GM19099 (cell line): Measurements from ENCODE around the gene GBF1.

Experiments
- POLR2A ChIP-seq: IDR thresholded peaks from 3 replicates; pipeline ENCODE4 v1.6.1; 2011; ENCODE audit warnings: low read depth; ENCODE audit not compliant: insufficient read length; ENCODE audit errors: extremely low read depth

The GBF1 gene

DNA sequence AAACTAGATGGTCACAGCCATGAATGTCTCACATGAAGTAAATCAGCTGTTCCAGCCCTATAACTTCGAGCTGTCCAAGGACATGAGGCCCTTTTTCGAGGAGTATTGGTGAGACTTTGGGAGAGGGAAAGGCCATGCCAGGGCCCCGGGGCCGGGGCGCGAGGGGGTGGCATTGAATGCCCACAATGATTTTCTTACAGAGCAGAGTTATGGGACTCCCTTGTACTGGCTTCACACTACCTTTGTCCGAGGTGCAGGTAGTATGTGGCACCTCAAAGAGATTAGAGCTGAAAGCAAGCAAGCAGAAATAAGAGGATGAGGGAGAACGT, 18.8 kb upstream of the GBF1 start:
- TF ChIP-seq POLR2A = no peak

- TF ChIP-seq POLR2A = no peak
These were observed 18.3 kb upstream of the GBF1 start for GRCh38 chr10:102227050-102227449.

GRCh38 chr10:102229810-102230263, 15.5 kb upstream of the GBF1 start:
- TF ChIP-seq POLR2A = no peak

- no peak for TF ChIP-seq POLR2A
These were observed 15.0 kb upstream of the GBF1 start for GRCh38 chr10:102230264-102230860.

DNA sequence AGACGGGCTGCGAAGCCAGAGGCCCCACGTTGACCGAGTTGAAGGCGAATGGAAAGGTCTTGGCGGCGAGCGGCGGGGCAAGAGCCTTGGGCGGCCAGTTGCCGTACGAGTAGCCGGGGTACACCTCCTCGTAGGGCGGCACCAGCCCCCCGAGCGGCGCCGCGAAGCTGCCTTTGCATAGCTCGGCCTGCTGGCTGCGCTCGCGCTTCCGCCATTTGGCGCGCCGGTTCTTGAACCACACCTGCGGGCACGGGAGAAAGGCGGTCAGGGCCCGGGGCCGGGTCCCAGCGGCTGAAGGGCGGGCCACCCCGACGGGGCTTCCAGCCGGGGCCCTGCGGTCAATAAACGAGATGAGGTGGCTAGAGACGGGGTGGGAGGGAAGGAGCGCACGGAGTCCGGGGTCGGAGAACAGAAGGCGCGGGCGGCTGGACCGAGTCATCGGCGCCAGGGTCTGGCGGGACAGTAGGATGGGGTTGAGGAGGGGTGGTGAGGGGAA, 14.4 kb upstream of the GBF1 start:
- no peak for TF ChIP-seq POLR2A

- TF ChIP-seq POLR2A = no peak
These were observed 13.7 kb upstream of the GBF1 start for GRCh38 chr10:102231357-102232318.

DNA sequence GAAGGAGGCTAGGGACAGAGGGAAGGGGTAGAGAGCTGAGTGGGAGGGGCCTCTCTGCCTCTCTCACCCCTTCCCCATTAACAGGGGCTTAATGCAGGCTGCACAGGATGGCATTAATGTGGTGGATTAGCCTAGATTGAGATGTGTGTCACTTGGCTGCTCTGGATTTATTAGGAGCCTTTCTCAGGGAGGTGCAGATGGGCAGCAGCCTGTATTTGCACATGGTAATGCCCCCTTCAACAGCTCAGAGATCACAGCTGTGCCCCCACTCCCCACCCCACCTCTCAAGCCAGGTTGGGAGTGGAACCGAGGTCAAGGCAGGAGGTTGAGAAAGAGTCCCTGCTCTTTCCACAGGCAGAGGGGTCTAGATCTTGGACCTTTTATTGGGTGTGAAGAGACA, 11.3 kb upstream of the GBF1 start:
- no peak for TF ChIP-seq POLR2A

DNA sequence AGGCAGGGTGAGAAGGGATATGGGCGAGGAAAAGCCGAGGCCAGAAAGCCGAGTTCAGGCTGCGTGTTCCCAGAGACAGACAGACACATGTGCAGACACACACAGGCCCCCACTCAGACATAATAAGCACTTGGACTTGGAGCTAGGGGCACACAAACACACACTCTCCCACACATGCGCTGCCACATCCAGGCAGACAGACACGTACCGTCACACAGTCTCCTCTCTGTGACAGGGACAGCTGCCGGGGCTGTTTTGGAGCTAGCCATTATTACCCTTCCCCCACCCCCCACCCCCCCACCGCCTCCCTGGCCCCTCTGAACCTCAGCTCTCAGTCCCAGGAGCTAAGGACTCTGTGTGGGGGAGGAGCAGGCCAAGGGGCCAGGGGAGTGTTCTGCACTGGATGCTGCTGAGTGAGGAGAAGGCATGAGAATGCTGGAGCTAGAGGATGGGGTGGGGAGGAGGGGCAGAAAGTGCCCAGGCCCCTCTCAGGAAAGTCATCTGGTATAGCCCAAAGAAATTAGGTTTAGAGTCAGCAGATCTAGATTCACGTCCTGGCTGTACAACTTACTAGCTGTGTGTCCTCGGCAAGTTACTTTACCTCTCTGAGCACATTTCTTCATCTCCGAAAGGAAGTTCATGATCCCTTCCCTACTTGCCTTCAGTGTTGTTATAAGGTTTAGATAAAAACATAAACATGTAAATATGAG, 10.3 kb upstream of the GBF1 start:
- no peak for TF ChIP-seq POLR2A

DNA sequence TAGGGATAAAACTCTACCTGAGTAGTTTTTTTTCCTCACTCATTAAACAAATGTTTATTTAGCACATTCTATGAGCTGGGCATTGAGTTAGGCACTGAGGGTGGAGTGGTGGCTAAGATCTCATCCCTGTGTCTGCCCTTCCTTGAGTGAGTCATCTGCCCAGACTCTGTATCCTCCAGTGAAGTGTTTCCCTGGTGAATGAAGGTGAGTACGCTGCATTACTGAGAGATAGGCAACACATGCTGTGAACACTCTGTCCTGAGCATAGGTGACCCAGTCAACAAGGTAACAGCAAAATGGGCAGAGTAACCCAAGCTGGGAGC, 9.8 kb upstream of the GBF1 start:
- TF ChIP-seq POLR2A = no peak

- no peak for TF ChIP-seq POLR2A
These were observed 9.3 kb upstream of the GBF1 start for GRCh38 chr10:102236006-102236405.

GRCh38 chr10:102237711-102238252, 7.5 kb upstream of the GBF1 start:
- no peak for TF ChIP-seq POLR2A

- no peak for TF ChIP-seq POLR2A
These were observed 4.8 kb upstream of the GBF1 start for GRCh38 chr10:102240467-102241031.

GRCh38 chr10:102241032-102241443, 4.3 kb upstream of the GBF1 start:
- no peak for TF ChIP-seq POLR2A

DNA sequence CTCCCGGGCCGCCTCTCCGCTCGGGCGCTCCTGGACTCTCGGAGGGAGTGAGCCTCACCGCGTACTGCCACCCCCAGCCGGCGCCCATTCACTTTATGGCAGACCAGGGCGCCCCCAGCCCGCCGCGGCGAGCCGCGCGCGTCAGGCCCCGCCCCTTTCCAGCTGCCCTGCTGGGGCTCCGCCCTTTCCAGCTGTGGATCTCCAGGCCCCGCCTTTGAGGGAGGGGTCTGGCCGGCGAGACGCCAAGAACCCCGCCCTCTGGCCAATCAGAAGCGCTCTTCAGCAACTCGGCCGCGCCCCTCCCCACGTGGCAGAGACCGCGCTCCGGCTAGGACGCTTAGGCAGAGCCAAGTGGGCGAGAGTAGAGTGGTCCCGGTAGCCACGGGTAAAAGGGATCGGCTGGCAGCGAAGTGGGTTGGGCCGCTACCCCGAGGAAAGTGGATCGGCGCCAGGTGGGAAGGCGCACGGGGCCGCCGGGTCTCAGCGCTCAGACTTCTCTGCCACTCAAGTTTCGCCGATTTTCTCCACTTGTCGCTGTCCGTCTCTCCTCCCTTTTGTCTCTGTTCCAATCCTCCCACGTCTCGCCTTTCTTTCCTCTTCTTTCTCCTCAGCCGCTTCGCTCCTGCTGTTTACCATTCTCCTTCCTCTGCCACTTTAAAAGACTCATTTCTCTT, 3.8 kb upstream of the GBF1 start, which contains the start of gene PITX3:
PITX3 (minus strand) TSS at position 69 of the 674 bp plus-strand sequence. CDS start 9,432 bp downstream, outside the sequence.
- TF ChIP-seq POLR2A = no peak
